Mesothelial cell of epicardium (in vitro differentiated cells): ENCODE data around the gene ANHX. TPM values are rescaled to one million over a fixed set of nuclear protein-coding genes. Genes with fewer than 3 reads are reported as not detected.

Experiments used
- DNase-seq, 2 experiments: peaks; one replicate each; pipeline ENCODE4 v3.0.0; 2021; ENCODE audit warnings: low spot score in 2 of 2; ENCODE audit not compliant: unreplicated experiment in 2 of 2
- H3K27ac Mint-ChIP-seq: 2 replicates; pipeline ENCODE4 v1.8.0; 2021; ENCODE audit warnings: mixed read lengths
- H3K27me3 Mint-ChIP-seq: 2 replicates; pipeline ENCODE4 v1.8.0; 2021; ENCODE audit warnings: low read depth, mixed read lengths
- H3K36me3 Mint-ChIP-seq: 2 replicates; pipeline ENCODE4 v1.8.0; 2021; ENCODE audit warnings: mixed read lengths
- H3K4me1 Mint-ChIP-seq: 2 replicates; pipeline ENCODE4 v1.8.0; 2021; ENCODE audit warnings: mixed read lengths
- H3K4me3 Mint-ChIP-seq: 2 replicates; pipeline ENCODE4 v1.8.0; 2021; ENCODE audit warnings: mild to moderate bottlenecking, moderate library complexity, mixed read lengths
- H3K9me3 Mint-ChIP-seq: 2 replicates; pipeline ENCODE4 v1.8.0; 2021; ENCODE audit warnings: mixed read lengths
- CTCF ChIP-seq: fragments of 200-600 bp; sonication (generic); IDR thresholded peaks from one replicate; pipeline ENCODE4 v1.5.0; 2021; ENCODE audit warnings: antibody characterized with exemption; ENCODE audit not compliant: unreplicated experiment
- total RNA-seq: library from RNA; stranded (reverse); gene quantifications from 3 replicates; pipeline ENCODE4 v1.2.1, GENCODE V29; 2021

ANHX gene
- total RNA-seq, 1 donor from 2014 or later: not detected

- Mint-ChIP-seq H3K27ac (peak overlapping the region; percentile 61), H3K4me3 (no peak overlapping the region), H3K4me1 (no peaks in the 10 kb centered on the region), H3K36me3 (peaks cover 81% of the 10 kb centered on the region), H3K27me3 (no peaks in the 10 kb centered on the region), H3K9me3 (peaks cover 62% of the 10 kb centered on the region)
- no peak for DNase-seq
- no peak for TF ChIP-seq CTCF
Measured at GRCh38 chr12:133202493-133203343, 33.0 kb downstream of the ANHX start.

GRCh38 chr12:133201888-133202287 is 33.8 kb downstream of the ANHX start:
- no peak overlapping the region for H3K27ac Mint-ChIP-seq
- no peaks in the 10 kb centered on the region for H3K27me3 Mint-ChIP-seq
- no peaks in the 10 kb centered on the region for H3K4me1 Mint-ChIP-seq
- H3K9me3 Mint-ChIP-seq: peaks cover 58% of the 10 kb centered on the region
- DNase-seq: no peak
- no peak overlapping the region for H3K4me3 Mint-ChIP-seq
- TF ChIP-seq CTCF: no peak
- peaks cover 78% of the 10 kb centered on the region for H3K36me3 Mint-ChIP-seq

DNA sequence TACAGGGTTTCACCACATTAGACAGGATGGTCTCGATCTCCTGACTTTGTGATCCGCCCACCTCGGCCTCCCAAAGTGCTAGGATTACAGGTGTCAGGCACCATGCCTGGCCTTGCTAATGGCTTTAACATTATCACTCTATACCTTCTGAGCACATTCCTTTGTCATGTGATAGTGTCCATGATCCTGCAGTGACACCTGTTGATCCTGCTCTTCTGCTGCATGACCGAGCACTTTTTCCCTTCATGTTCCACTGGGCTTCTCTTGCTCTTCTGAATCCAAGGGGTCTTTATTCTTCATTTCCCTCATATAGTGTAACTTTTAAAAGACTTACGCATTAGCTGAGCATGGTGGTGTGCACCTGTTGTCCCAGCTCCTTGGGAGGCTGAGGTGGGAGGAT is 42.8 kb downstream of the ANHX start:
- TF ChIP-seq CTCF: no peak
- Mint-ChIP-seq H3K4me3 (no peak overlapping the region), H3K27ac (no peak overlapping the region), H3K36me3 (peaks cover 84% of the 10 kb centered on the region), H3K27me3 (no peaks in the 10 kb centered on the region), H3K4me1 (no peaks in the 10 kb centered on the region), H3K9me3 (peaks cover 68% of the 10 kb centered on the region)
- no peak for DNase-seq

DNA sequence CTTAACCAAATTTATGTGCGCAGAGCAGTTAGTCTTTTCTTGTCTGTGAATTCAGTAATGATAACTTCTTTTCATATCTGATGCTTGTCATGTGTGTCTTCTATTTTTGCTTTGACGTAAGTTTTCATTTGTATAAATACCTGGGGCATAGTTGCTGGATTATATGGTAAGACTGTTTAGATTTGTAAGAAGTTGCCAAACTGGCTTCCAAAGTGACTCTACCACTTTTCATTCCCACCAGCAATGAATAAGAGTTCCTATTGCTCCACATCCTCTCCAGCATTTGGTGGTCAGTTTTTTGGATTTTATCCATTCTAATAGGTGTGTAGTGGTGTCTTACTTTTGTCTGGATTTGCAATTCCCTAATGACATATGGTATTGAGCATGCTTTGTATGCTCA is 45.5 kb downstream of the ANHX start:
- Mint-ChIP-seq H3K36me3 (peaks cover 100% of the 10 kb centered on the region), H3K4me1 (no peaks in the 10 kb centered on the region), H3K27ac (no peak overlapping the region), H3K27me3 (no peaks in the 10 kb centered on the region), H3K4me3 (no peak overlapping the region), H3K9me3 (peaks cover 82% of the 10 kb centered on the region)
- no peak for TF ChIP-seq CTCF
- no peak for DNase-seq

DNA sequence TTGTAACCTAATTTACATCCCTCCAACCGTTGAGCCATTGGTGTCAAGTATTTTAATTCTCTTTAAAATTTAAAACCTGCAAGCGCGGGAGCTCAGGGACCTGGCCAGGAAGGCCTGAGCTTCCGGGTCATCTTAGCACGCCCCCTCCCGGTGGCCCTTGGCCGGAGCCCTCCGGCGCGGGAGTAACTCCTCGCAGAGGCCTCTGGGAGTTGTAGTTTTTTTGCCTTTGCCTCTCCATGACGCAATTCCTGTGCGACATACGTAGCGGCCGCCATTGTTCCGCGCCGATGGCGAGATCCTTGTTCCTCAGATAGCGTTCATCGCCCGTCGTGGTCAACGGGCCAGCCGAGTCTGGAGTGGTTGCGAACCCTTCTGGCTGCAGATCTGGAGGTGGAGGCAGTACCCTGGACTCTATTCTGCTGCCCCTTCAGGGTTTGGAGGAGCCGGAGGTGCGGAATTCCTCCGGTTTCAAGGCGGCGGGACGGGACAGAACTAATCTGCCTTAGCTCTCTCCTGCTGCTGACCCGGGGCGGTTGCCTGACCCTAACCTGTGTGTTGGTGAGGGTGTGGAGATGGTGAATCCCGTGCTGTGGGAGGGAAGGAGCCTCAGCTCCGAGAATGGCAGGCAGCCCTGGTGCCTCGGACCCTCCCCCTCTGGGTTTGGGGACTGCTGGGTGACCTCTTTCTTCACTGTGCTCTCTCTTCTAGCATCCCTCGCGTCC is 54.3 kb downstream of the ANHX start, which contains the start of gene ZNF268:
ZNF268 (plus strand) TSS at position 258 of the 722 bp plus-strand sequence. CDS start 503 bp downstream, outside the sequence.
- Mint-ChIP-seq H3K9me3 (peaks cover 60% of the 10 kb centered on the region), H3K27ac (peak within 1 kb of the TSS; percentile 93), H3K27me3 (no peaks in the 10 kb centered on the region), H3K36me3 (peaks cover 64% of the 10 kb centered on the region), H3K4me3 (peak within 1 kb of the TSS; percentile 97), H3K4me1 (peaks cover 4% of the 10 kb centered on the region)
- TF ChIP-seq CTCF: peak; percentile 65
- DNase-seq: peak; percentile 74 to 91
